Astrocyte (in vitro differentiated cells and primary cell): ENCODE results near the gene CCDC178.

Experiments used
- CTCF ChIP-seq: IDR thresholded peaks from 2 replicates; pipeline ENCODE4 v1.5.1; 2011; ENCODE audit warnings: low read depth, mild to moderate bottlenecking, inconsistent platforms, low read length, moderate library complexity; ENCODE audit not compliant: insufficient read depth
- EZH2 ChIP-seq: IDR thresholded peaks from 2 replicates; pipeline ENCODE4 v1.6.1; 2012; ENCODE audit warnings: mild to moderate bottlenecking, low read length, inconsistent platforms; ENCODE audit not compliant: insufficient read depth

DNA sequence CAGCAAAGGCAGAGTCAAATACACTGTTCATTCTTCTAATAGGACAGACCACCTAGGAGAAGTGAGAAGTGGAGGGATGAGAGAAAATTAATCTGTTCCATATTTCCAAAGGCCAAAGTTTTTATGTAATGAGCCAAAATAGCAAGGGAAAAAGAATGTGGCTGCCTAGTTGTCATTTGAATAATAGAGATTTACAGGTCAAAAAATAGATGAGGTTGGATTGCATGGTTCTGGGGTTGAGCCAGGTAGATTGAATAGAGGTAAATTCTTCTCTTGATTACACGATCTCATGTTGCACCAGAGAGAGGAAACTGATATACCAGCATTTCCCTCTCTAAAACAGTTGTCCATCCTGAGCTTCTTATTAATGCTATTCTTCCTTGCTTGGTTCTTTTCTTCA, 325.8 kb downstream of the CCDC178 start:
- no peak for TF ChIP-seq CTCF
- TF ChIP-seq EZH2: no peak
